Upper lobe of right lung (tissue), 1 donor: ENCODE measurements around the gene EYA3. TPM values are rescaled to one million over a fixed set of nuclear protein-coding genes. Genes with fewer than 3 reads are reported as not detected.

Experiments used
- ATAC-seq: fragments of 200-7000 bp; cut with Tn5 transposase; one replicate; pipeline ENCODE4 v1.9.1; 2020; ENCODE audit warnings: mild to moderate bottlenecking, moderate library complexity
- DNase-seq: peaks from one replicate; pipeline ENCODE4 v3.0.0-alpha.2; 2020
- H3K27ac ChIP-seq: fragments of 200-600 bp; one replicate; pipeline ENCODE4 v1.8.0; 2022
- H3K27me3 ChIP-seq: fragments of 200-600 bp; one replicate; pipeline ENCODE4 v1.8.0; 2022; ENCODE audit warnings: mild to moderate bottlenecking
- H3K36me3 ChIP-seq: fragments of 200-600 bp; one replicate; pipeline ENCODE4 v1.8.0; 2022
- H3K4me1 ChIP-seq: fragments of 200-600 bp; one replicate; pipeline ENCODE4 v1.8.0; 2022
- H3K4me3 ChIP-seq: fragments of 200-600 bp; one replicate; pipeline ENCODE4 v1.8.0; 2022; ENCODE audit warnings: mild to moderate bottlenecking
- H3K9me3 ChIP-seq: fragments of 200-600 bp; one replicate; pipeline ENCODE4 v1.8.0; 2022
- intact Hi-C: fragments of 100-400 bp; cut with DNase I; formaldehyde crosslinking; loops from one replicate; pipeline ENCODE4 v1.11.0; 2022
- total RNA-seq: library from RNA; stranded (reverse); fragmentation: NEBNext Ultra II Directional; extraction: Animal tissue kit (Norgen Biotek cat#: 25700); gene quantifications from one replicate; pipeline ENCODE4 v1.2.1, GENCODE V29; 2021
- TF ChIP-seq, protein P1 (sequence below): fragments of 200-600 bp; IDR thresholded peaks from one replicate; pipeline ENCODE4 v1.8.0; 2022; ENCODE audit warnings: antibody characterized with exemption
- donor health status: DM: no; HTN: yes; CAD: no; lungs with severe emphysema.

Gene EYA3
- total RNA-seq, 1 donor from 2014 or later: 21.0 TPM

DNA sequence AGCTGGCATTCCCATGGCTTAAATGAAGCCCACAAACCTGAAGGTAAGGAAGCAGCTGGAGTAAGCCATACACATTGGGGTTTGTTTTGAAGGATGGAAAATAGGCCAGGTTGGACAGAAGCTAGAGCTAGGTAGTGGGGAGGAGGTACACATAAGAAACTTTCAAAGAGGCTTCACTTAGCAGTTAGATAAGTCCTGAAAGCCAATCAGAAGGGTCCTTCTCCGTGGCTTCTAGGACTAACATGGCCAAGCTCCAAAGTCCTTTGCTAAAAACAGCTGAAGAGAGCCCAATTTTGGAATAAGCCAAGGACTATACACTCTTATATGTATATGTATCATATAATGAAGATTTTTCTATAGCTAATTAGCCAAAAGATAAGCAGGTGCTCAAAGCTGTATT, 1.8 kb downstream of the EYA3 start:
- no peak for ATAC-seq
- intact Hi-C loops: no loop called here
- Histone ChIP-seq H3K9me3 (no peaks in the 10 kb centered on the region), H3K4me1 (peaks cover 29% of the 10 kb centered on the region), H3K36me3 (no peaks in the 10 kb centered on the region), H3K4me3 (no peak overlapping the region), H3K27ac (no peak overlapping the region), H3K27me3 (no peaks in the 10 kb centered on the region)
- DNase-seq: no peak
- TF ChIP-seq, protein P1, sequence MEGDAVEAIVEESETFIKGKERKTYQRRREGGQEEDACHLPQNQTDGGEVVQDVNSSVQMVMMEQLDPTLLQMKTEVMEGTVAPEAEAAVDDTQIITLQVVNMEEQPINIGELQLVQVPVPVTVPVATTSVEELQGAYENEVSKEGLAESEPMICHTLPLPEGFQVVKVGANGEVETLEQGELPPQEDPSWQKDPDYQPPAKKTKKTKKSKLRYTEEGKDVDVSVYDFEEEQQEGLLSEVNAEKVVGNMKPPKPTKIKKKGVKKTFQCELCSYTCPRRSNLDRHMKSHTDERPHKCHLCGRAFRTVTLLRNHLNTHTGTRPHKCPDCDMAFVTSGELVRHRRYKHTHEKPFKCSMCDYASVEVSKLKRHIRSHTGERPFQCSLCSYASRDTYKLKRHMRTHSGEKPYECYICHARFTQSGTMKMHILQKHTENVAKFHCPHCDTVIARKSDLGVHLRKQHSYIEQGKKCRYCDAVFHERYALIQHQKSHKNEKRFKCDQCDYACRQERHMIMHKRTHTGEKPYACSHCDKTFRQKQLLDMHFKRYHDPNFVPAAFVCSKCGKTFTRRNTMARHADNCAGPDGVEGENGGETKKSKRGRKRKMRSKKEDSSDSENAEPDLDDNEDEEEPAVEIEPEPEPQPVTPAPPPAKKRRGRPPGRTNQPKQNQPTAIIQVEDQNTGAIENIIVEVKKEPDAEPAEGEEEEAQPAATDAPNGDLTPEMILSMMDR: no peak

DNA sequence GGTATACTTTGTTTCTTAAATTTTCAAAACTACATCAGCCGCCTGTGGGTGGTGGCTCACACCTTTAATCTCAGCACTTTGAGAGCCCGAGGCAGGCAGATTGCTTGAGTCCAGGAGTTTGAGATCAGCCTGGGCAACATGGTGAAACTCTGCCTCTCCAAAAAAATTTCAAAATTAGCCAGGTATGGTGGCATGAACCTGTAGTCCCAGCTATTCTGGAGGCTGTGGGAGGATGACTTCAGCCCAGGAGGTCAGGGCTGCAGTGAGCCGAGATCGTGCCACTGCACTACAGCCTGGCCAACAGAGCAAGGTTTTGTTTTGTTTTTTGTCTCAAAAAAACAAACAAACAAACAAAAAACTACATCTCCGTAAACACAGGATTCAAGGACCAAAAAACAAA, 3.3 kb downstream of the EYA3 start:
- Histone ChIP-seq H3K27me3 (no peaks in the 10 kb centered on the region), H3K4me3 (no peak overlapping the region), H3K36me3 (peaks cover 6% of the 10 kb centered on the region), H3K4me1 (peaks cover 25% of the 10 kb centered on the region), H3K27ac (no peak overlapping the region), H3K9me3 (no peaks in the 10 kb centered on the region)
- ATAC-seq: no peak
- intact Hi-C loops: no loop called here
- no peak for DNase-seq
- TF ChIP-seq, protein P1: no peak

DNA sequence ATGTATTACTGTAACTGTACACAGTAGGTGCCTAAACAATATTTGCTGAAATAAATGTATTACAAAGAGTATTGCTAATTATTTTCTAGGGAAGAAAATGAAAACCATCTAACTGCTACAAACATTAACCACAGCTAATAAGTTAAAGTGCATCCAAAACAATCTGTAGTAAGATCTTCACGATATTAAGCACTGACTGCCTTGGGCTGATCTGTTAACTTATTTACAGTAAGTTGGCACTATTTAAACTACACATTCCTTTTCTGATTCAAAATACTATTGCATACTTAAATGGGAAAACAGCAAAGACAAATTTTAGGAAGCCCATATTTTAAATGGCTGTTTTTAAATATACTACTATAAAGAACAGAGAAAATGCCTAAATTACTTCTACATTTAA, 4.5 kb downstream of the EYA3 start:
- DNase-seq (no peak), ATAC-seq (no peak)
- Histone ChIP-seq H3K36me3 (peaks cover 17% of the 10 kb centered on the region), H3K27ac (no peak overlapping the region), H3K27me3 (no peaks in the 10 kb centered on the region), H3K4me1 (peaks cover 26% of the 10 kb centered on the region), H3K4me3 (no peak overlapping the region), H3K9me3 (no peaks in the 10 kb centered on the region)
- intact Hi-C loops: no loop called here
- TF ChIP-seq, protein P1: no peak

DNA sequence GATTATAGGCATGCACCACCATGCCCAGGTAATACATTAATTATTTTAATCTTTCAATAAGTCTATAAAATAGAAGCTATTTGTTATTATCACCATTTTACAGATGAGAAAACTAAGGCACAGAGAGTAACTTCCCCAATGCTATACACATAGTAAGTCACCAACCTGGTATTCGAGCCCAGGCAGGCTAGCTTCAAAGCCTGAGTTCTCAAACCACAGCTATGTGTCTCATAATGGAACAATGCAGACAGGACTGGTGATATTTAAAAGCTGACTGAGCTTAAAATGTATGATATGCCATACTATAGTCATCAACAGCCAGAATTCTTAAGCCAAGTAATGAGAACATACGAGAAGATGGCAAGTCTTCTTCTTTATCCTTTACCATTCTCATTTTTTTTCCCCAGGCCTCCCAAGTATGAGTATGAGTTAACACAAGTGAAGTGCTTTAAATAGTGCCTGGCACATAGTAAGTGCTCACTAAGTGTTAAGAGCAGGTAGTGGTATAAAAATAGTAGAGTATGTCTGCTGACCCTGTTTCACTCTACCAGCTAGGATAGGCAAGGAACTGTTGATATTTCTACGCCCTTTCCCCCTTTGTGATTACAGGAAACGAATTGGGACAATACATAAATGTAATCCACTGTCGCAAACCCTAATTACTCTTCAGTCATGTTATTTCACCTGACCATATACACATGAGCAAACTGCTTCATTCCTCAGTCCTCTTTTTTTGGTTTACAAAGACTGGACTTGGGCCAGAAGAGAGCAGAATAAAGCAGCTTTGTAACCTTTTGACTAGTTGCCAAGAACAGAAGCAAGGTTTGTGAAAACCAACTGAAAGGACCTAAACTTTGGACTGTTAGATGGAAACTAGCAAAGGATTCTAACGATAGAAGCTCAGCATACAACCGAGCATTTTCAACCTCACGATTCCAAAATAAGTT, 9.5 kb downstream of the EYA3 start:
- H3K4me1 ChIP-seq: peaks cover 13% of the 10 kb centered on the region
- intact Hi-C loops: no loop called here
- ATAC-seq: peak; percentile 44
- peak overlapping the region; percentile 39 for H3K27ac ChIP-seq
- H3K4me3 ChIP-seq: no peak overlapping the region
- H3K27me3 ChIP-seq: no peaks in the 10 kb centered on the region
- H3K9me3 ChIP-seq: no peaks in the 10 kb centered on the region
- peaks cover 17% of the 10 kb centered on the region for H3K36me3 ChIP-seq
- DNase-seq: no peak
- TF ChIP-seq, protein P1: no peak

DNA sequence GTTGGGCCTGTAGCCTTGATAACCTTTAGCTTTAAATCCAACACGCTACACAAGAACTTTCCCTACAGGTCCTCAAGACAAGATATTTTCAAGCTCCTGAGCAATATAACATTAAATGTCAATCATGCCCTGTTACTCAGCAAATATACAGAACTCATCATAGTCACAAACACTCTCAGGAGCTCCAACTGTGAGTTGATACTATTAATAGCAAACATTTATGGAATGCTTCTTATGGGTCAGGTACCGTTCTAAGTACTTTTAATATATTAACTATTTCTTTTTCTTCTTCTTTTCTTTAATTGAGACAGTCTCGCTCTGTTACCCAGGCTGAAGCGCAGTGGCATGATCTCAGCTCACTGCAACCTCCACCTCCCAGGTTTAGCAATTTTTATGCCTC, 10.1 kb downstream of the EYA3 start:
- peak; percentile 63 for ATAC-seq
- Histone ChIP-seq H3K4me3 (no peak overlapping the region), H3K9me3 (no peaks in the 10 kb centered on the region), H3K27me3 (no peaks in the 10 kb centered on the region), H3K27ac (peak overlapping the region; percentile 39), H3K36me3 (peaks cover 17% of the 10 kb centered on the region), H3K4me1 (peaks cover 13% of the 10 kb centered on the region)
- intact Hi-C loops: no loop called here
- no peak for DNase-seq
- TF ChIP-seq, protein P1: no peak
